HG03469 (cell line): Measurements from ENCODE around the gene CCR9.
"Not testable (repeated sequence)": the region's sequence is repeated elsewhere in the genome, so short reads cannot be mapped to it uniquely, and the experiment has no call there.

Experiments
- ATAC-seq: cut with Tn5 transposase; IDR thresholded peaks from one replicate; pipeline ENCODE4 v1.9.1; 2021; ENCODE audit warnings: mild to moderate bottlenecking, moderate library complexity, moderate number of reproducible peaks; ENCODE audit not compliant: unreplicated experiment

CCR9 gene

GRCh38 chr3:45885979-45886705, at the start of gene CCR9:
TSS of gene CCR9 (plus strand) at chr3:45886543. CDS start at chr3:45894934, 8,391 bp downstream.
- ATAC-seq, result no peak

- no peak for ATAC-seq
Observed at GRCh38 chr3:45838466-45838865, 47.9 kb upstream of the CCR9 start.

GRCh38 chr3:45841420-45841756, 45.0 kb upstream of the CCR9 start:
- no peak for ATAC-seq

- ATAC-seq, result no peak
Observed at GRCh38 chr3:45841757-45842491, 44.4 kb upstream of the CCR9 start, which contains the start of gene LZTFL1. TSS of gene LZTFL1 (minus strand) at chr3:45842119. CDS start at chr3:45841991, 128 bp downstream.

- no peak for ATAC-seq
Observed at GRCh38 chr3:45842851-45843625, 43.3 kb upstream of the CCR9 start.

- no peak for ATAC-seq
Observed at GRCh38 chr3:45844616-45845015, 41.7 kb upstream of the CCR9 start.

- no peak for ATAC-seq
Observed at GRCh38 chr3:45848392-45848791, 38.0 kb upstream of the CCR9 start.

- no peak for ATAC-seq
Observed at GRCh38 chr3:45852828-45853227, 33.5 kb upstream of the CCR9 start.

GRCh38 chr3:45856323-45856722, 30.0 kb upstream of the CCR9 start:
- not testable (repeated sequence) for ATAC-seq

GRCh38 chr3:45857024-45857423, 29.3 kb upstream of the CCR9 start:
- ATAC-seq, result not testable (repeated sequence)

GRCh38 chr3:45858809-45859543, 27.4 kb upstream of the CCR9 start:
- ATAC-seq, result no peak

GRCh38 chr3:45860481-45860880, 25.9 kb upstream of the CCR9 start:
- ATAC-seq, result no peak

GRCh38 chr3:45861043-45861719, 25.2 kb upstream of the CCR9 start:
- no peak for ATAC-seq

GRCh38 chr3:45864760-45865519, 21.4 kb upstream of the CCR9 start:
- ATAC-seq, result peak; percentile 49

GRCh38 chr3:45865563-45865962, 20.8 kb upstream of the CCR9 start:
- ATAC-seq, result no peak

GRCh38 chr3:45868213-45868612, 18.1 kb upstream of the CCR9 start:
- no peak for ATAC-seq

GRCh38 chr3:45868650-45869049, 17.7 kb upstream of the CCR9 start:
- no peak for ATAC-seq

GRCh38 chr3:45869638-45870037, 16.7 kb upstream of the CCR9 start:
- ATAC-seq, result no peak

- no peak for ATAC-seq
Observed at GRCh38 chr3:45870099-45870498, 16.2 kb upstream of the CCR9 start.

GRCh38 chr3:45871780-45872179, 14.6 kb upstream of the CCR9 start:
- ATAC-seq, result no peak
